CD4-positive, alpha-beta memory T cell (primary cell): ENCODE measurements around the gene NOL4L. TPM values are rescaled to one million over a fixed set of nuclear protein-coding genes. Genes with fewer than 3 reads are reported as not detected.
A peak's percentile ranks its signal among the peaks of the same experiment; 100 is the strongest.

ENCODE experiments used
- CTCF ChIA-PET: fragments of 350-600 bp; sonication (Branson Sonifier 250); formaldehyde crosslinking; loops from one replicate; lab custom pipeline; 2021; ENCODE audit warnings: inconsistent platforms; ENCODE audit not compliant: partially characterized antibody; lab: Charles Lee
- POLR2A ChIA-PET: fragments of 350-600 bp; sonication (Branson Sonifier 250); formaldehyde crosslinking; loops from one replicate; lab custom pipeline; 2021; ENCODE audit not compliant: partially characterized antibody; lab: Charles Lee
- DNase-seq, 5 donors: peaks; one replicate each; pipeline versions ENCODE4 v3.0.0 to v3.0.0-alpha.2; 2020 to 2022; ENCODE audit warnings: mixed read lengths in 1 of 5
- H3K27ac ChIP-seq: one replicate; pipeline ENCODE4 v1.7.0; 2013; ENCODE audit warnings: low read depth, low read length
- H3K27me3 ChIP-seq: 2 replicates; pipeline ENCODE4 v1.7.0; 2013; ENCODE audit warnings: mild to moderate bottlenecking, low read length, moderate library complexity; ENCODE audit not compliant: insufficient read depth
- H3K36me3 ChIP-seq: 2 replicates; pipeline ENCODE4 v1.7.0; 2013; ENCODE audit warnings: mild to moderate bottlenecking, low read length, moderate library complexity; ENCODE audit not compliant: insufficient read depth
- H3K4me1 ChIP-seq: 2 replicates; pipeline ENCODE4 v1.7.0; 2013; ENCODE audit warnings: mild to moderate bottlenecking, low read length, moderate library complexity; ENCODE audit not compliant: insufficient read depth
- H3K4me3 ChIP-seq, 2 donors: one replicate each; pipeline ENCODE4 v1.7.0; 2013; ENCODE audit warnings: low read length in 2 of 2, mild to moderate bottlenecking in 1 of 2
- H3K9me3 ChIP-seq, 2 donors: one replicate each; pipeline ENCODE4 v1.7.0; 2013; ENCODE audit warnings: low read length in 2 of 2, control low read depth in 1 of 2; ENCODE audit not compliant: control insufficient read depth in 1 of 2
- H3K27ac Mint-ChIP-seq, 7 donors: one replicate each; pipeline ENCODE4 v1.8.0; 2020 to 2021; ENCODE audit warnings: mixed read lengths in 7 of 7, mild to moderate bottlenecking in 6 of 7, inconsistent platforms in 3 of 7, moderate library complexity in 3 of 7
- H3K27me3 Mint-ChIP-seq, 2 donors: one replicate each; pipeline ENCODE4 v1.8.0; 2020 to 2021; ENCODE audit warnings: mixed read lengths in 2 of 2
- H3K36me3 Mint-ChIP-seq, 2 donors: one replicate each; pipeline ENCODE4 v1.8.0; 2020 to 2021; ENCODE audit warnings: mixed read lengths in 2 of 2, inconsistent platforms in 1 of 2, mild to moderate bottlenecking in 1 of 2
- H3K4me1 Mint-ChIP-seq, 4 donors: one replicate each; pipeline ENCODE4 v1.8.0; 2020 to 2021; ENCODE audit warnings: mixed read lengths in 4 of 4, mild to moderate bottlenecking in 1 of 4
- H3K4me3 Mint-ChIP-seq, 8 donors: one replicate each; pipeline ENCODE4 v1.8.0; 2020 to 2021; ENCODE audit warnings: mixed read lengths in 8 of 8, mild to moderate bottlenecking in 7 of 8, moderate library complexity in 6 of 8, inconsistent platforms in 3 of 8
- H3K9me3 Mint-ChIP-seq, 8 donors: one replicate each; pipeline ENCODE4 v1.8.0; 2020 to 2021; ENCODE audit warnings: mixed read lengths in 8 of 8, mild to moderate bottlenecking in 5 of 8, inconsistent platforms in 3 of 8, moderate library complexity in 1 of 8
- intact Hi-C: fragments of 100-400 bp; cut with micrococcal nuclease; formaldehyde crosslinking; loops from one replicate; pipeline ENCODE4 v1.15.1; 2023
- polyA plus RNA-seq, 2 donors: library from polyadenylated mRNA; unstranded; fragments of 300-500 nt; fragmentation: Illumina TruSeq; gene quantifications; one replicate each; pipeline ENCODE4 v1.2.3, GENCODE V29; 2021
- total RNA-seq, 2 experiments: library from RNA; stranded (reverse); gene quantifications; one replicate each; pipeline ENCODE4 v1.2.3, GENCODE V29; 2021

Gene NOL4L
- total and polyA plus RNA-seq, 4 experiments from 2014 or later: 7.0 to 74.2 (median 47.5) TPM

DNA sequence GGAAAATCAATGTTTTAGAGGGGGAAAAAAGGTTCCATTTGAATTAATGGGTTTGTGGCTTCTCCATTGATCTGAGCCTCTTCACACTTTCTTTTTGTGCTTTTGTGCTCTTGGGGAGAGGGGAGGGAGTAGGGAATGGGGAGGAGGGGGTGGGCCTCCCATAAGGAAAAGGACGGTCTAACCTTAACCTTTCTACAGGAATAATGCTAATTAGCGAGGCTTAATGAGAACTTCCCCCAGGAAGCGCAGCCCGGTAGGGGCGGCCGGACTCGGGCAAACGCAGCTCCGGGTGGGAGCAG is 103.0 kb downstream of the NOL4L start:
- peak overlapping the region; percentile 55 to 81 (median 74) for H3K4me3 Mint-ChIP-seq
- H3K27me3 ChIP-seq: no peaks in the 10 kb centered on the region
- H3K27me3 Mint-ChIP-seq: peaks cover 0 to 1% of the 10 kb centered on the region in 2 donors
- H3K9me3 ChIP-seq: no peaks in the 10 kb centered on the region
- no peaks in the 10 kb centered on the region for H3K36me3 ChIP-seq
- peak overlapping the region; percentile 13 to 92 (median 64) for H3K27ac Mint-ChIP-seq
- H3K36me3 Mint-ChIP-seq: peaks cover 6 to 11% of the 10 kb centered on the region in 2 donors
- peak overlapping the region; percentile 9 for H3K27ac ChIP-seq
- POLR2A ChIA-PET: interaction anchor here (1.1 kb wide), 1 partner anchor 123 kb away, joined by 5 read pairs; no protein-coding TSS in a partner anchor
- H3K4me3 ChIP-seq: peak overlapping the region in 1 of 2 donors; percentile 27
- CTCF ChIA-PET: no interaction called here
- intact Hi-C loops: no loop called here
- H3K4me1 Mint-ChIP-seq: peaks cover 28 to 64% (median 52%) of the 10 kb centered on the region in 4 donors
- DNase-seq: no peak
- H3K4me1 ChIP-seq: peaks cover 68% of the 10 kb centered on the region
- H3K9me3 Mint-ChIP-seq: no peaks in the 10 kb centered on the region

DNA sequence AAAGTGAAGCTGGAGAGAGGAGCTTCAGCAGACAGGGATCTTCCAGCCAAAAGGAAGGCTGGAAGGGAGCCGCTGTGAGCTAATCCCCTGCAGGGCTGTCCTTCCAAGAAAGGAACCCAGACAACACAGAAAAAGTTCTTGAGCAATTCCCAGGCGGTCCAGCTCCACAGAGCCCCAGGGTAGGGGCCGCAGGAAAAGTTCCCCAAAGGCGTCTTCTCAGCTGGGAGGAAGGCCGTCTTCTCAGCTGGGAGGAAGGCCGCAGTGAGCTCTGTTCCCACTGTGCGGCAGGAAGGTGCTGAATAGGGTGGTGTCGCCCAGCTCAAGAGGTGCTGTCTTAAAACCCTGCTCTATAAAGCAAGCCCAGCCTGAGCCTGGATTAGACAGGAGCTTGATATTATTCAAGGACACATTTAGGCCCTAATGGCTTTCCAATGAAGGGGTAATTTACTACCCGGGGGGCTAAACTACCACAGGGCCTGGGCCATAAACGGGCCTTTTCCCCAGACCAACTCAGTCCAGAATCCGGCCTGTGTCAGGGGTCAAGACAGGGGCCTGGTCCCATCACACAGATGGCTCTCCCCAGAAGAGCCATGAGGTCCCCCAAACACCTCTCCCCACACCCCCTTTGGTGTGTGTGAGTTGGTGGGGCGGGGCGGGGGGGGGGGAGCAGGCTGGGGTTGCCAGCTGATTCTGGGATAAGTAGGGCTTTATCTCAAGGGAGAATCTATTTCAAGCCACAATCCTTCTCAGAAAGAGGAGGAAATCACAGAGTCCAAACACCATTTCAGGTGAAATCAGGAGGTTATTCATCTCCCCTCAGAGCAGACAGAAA is 103.6 kb downstream of the NOL4L start:
- Histone ChIP-seq H3K4me1 (peaks cover 72% of the 10 kb centered on the region), H3K27ac (peak overlapping the region; percentile 9), H3K9me3 (no peaks in the 10 kb centered on the region), H3K4me3 (no peak overlapping the region), H3K27me3 (no peaks in the 10 kb centered on the region), H3K36me3 (no peaks in the 10 kb centered on the region)
- Mint-ChIP-seq H3K27me3 (peaks cover 0 to 1% of the 10 kb centered on the region in 2 donors), H3K36me3 (peaks cover 3 to 8% of the 10 kb centered on the region in 2 donors), H3K9me3 (no peaks in the 10 kb centered on the region), H3K4me3 (peak overlapping the region; percentile 55 to 81 (median 74)), H3K27ac (peak overlapping the region; percentile 30 to 92 (median 65)), H3K4me1 (peaks cover 28 to 65% (median 54%) of the 10 kb centered on the region in 4 donors)
- no peak for DNase-seq
- POLR2A ChIA-PET: interaction anchor here (0.5 to 1.1 kb wide), 3 partner anchors 21 to 122 kb away, joined by 3 to 5 read pairs (median 3); no protein-coding TSS in a partner anchor
- intact Hi-C loops: no loop called here
- CTCF ChIA-PET: no interaction called here

DNA sequence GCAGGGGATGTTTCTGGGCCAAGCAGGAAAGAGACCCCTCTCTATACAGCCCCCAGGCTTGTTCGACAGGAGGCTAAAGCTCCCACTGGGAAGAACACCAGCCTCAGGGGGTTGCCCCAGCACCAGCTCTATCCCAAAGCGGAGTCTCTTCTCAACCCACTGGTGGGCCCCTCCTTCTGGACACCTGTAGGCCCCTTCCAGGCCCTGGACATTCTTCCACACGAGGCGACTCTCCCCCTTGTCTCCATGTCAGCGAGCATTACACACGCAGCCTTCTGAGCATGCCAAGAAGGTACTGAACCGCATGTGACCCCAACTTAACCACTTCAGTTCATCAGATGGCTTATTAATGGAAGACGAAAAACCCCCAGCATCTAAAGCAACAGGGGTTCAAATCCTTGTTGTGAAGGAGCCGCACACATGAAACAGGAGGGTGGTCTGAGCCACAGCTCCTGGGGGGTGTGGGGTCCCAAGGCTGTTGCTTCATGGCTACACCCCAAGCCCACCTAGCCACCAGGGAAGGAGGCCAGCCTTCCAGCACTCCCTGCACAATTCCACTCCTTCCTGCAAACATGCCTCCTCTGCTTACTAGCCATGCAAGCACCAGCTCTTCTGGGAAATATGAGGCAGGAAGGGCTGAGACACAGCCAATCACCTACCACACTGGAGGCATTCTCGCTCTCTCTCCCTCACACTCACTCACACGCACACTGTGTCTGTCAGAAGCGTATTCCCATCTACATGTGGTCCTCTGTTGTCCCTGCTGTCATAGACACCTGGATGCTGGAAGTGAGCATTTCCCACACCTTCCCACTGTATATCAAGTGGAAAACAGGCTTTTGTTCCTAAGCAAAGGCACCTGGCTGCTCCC is 104.5 kb downstream of the NOL4L start:
- Histone ChIP-seq H3K27me3 (no peaks in the 10 kb centered on the region), H3K27ac (no peak overlapping the region), H3K36me3 (no peaks in the 10 kb centered on the region), H3K4me3 (no peak overlapping the region), H3K4me1 (peaks cover 68% of the 10 kb centered on the region), H3K9me3 (no peaks in the 10 kb centered on the region)
- Mint-ChIP-seq H3K9me3 (no peaks in the 10 kb centered on the region), H3K4me3 (peak overlapping the region in 4 of 8 donors; percentile 40 to 60 (median 52)), H3K4me1 (peaks cover 28 to 65% (median 53%) of the 10 kb centered on the region in 4 donors), H3K27me3 (peaks cover 0 to 1% of the 10 kb centered on the region in 2 donors), H3K36me3 (peaks cover 0 to 5% of the 10 kb centered on the region in 2 donors), H3K27ac (peak overlapping the region; percentile 48 to 86 (median 79))
- POLR2A ChIA-PET: interaction anchor here (0.5 to 1.2 kb wide), 4 partner anchors 20 to 121 kb away, joined by 3 to 5 read pairs (median 3); no protein-coding TSS in a partner anchor
- no peak for DNase-seq
- intact Hi-C loops: no loop called here
- CTCF ChIA-PET: no interaction called here

DNA sequence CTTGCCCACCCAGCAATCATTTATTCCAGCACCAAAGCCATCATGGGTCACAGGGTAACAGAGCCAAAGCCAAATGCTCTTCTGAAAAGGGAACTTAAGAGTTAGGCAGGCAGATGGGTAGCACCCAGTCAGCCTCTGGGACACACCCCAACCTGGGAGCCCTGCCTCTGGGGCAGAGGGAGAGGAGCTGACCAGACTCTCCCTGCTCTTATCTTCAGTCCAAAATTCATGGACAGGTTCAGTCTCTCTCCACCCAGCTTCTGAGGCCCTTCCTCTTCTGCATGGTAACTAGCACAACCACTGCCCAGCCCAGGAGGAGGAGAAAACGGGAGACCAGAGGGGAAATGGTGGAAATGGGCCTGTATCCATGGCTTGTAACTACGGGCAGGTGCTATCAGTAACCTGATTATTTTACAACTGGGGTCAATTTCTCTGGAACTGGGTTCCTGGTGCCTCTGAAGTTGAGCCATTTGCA is 105.4 kb downstream of the NOL4L start:
- no peaks in the 10 kb centered on the region for H3K36me3 Mint-ChIP-seq
- intact Hi-C loops: no loop called here
- H3K27ac Mint-ChIP-seq: peak overlapping the region; percentile 58 to 86 (median 80)
- H3K27me3 Mint-ChIP-seq: no peaks in the 10 kb centered on the region
- DNase-seq: no peak
- H3K4me1 Mint-ChIP-seq: peaks cover 23 to 56% (median 45%) of the 10 kb centered on the region in 4 donors
- Histone ChIP-seq H3K27ac (no peak overlapping the region), H3K4me3 (no peak overlapping the region), H3K36me3 (no peaks in the 10 kb centered on the region), H3K27me3 (no peaks in the 10 kb centered on the region), H3K9me3 (no peaks in the 10 kb centered on the region), H3K4me1 (peaks cover 64% of the 10 kb centered on the region)
- POLR2A ChIA-PET: interaction anchor here (1.2 kb wide), 1 partner anchor 30 kb away, joined by 3 read pairs; no protein-coding TSS in a partner anchor
- peak overlapping the region in 2 of 8 donors; percentile 2 to 39 for H3K4me3 Mint-ChIP-seq
- CTCF ChIA-PET: no interaction called here
- no peaks in the 10 kb centered on the region for H3K9me3 Mint-ChIP-seq

DNA sequence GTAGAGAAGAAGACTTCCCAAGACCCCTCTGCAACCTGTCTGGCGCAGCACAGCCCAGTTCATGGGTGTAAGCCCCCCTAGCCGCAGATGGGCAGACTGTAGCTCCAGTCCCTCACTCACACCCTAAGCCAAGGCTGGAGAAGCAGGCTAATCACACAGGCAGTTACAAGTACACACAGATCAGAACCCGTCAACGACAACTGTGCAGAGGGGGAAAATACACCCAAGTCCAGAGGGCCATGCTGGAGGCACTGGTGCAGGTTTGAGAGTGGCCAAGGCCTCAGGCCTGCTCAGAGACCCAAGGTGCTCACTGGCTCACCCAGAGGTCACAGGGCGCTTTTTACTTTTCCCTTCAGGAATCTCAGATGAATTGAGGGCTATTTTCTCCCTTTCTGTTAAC is 106.1 kb downstream of the NOL4L start:
- Mint-ChIP-seq H3K4me1 (peaks cover 23 to 56% (median 45%) of the 10 kb centered on the region in 4 donors), H3K27me3 (no peaks in the 10 kb centered on the region), H3K36me3 (no peaks in the 10 kb centered on the region), H3K9me3 (no peaks in the 10 kb centered on the region), H3K27ac (peak overlapping the region; percentile 47 to 85 (median 79)), H3K4me3 (peak overlapping the region in 1 of 8 donors; percentile 17)
- no peak overlapping the region for H3K27ac ChIP-seq
- DNase-seq: no peak
- POLR2A ChIA-PET: interaction anchor here (0.9 kb wide), 1 partner anchor 17 kb away, joined by 3 read pairs; no protein-coding TSS in a partner anchor
- peaks cover 64% of the 10 kb centered on the region for H3K4me1 ChIP-seq
- no peaks in the 10 kb centered on the region for H3K9me3 ChIP-seq
- CTCF ChIA-PET: interaction anchor here (0.8 kb wide), 1 partner anchor 30 kb away, joined by 3 read pairs; no protein-coding TSS in a partner anchor
- no peaks in the 10 kb centered on the region for H3K27me3 ChIP-seq
- intact Hi-C loops: no loop called here
- no peak overlapping the region for H3K4me3 ChIP-seq
- H3K36me3 ChIP-seq: peaks cover 5% of the 10 kb centered on the region

DNA sequence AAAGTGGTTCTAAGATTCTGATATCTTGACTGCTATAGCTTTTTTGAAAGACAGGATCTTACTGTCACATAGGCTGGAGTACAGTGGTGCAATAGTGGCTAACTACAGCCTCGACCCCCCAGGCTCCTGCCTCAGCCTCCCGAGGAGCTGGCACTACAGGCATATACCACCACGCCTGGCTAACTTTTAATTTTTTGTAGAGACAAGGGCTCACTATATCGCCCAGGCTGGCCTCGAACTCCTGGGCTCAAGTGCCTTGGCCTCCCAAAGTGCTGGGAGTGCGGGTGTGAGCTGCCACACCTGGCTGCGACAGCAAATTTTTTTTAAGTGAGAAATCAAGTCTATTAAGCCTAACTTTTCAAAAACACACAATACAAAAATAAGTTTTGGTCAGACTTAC is 106.6 kb downstream of the NOL4L start:
- Mint-ChIP-seq H3K36me3 (peaks cover 0 to 2% of the 10 kb centered on the region in 2 donors), H3K27ac (peak overlapping the region in 6 of 7 donors; percentile 9 to 84 (median 44)), H3K4me3 (peak overlapping the region in 1 of 8 donors; percentile 45), H3K4me1 (peaks cover 23 to 56% (median 45%) of the 10 kb centered on the region in 4 donors), H3K9me3 (no peaks in the 10 kb centered on the region), H3K27me3 (no peaks in the 10 kb centered on the region)
- intact Hi-C loops: no loop called here
- no peak for DNase-seq
- Histone ChIP-seq H3K4me3 (no peak overlapping the region), H3K27ac (no peak overlapping the region), H3K27me3 (no peaks in the 10 kb centered on the region), H3K9me3 (no peaks in the 10 kb centered on the region), H3K4me1 (peaks cover 64% of the 10 kb centered on the region), H3K36me3 (peaks cover 9% of the 10 kb centered on the region)
- POLR2A ChIA-PET: interaction anchor here (0.9 kb wide), 1 partner anchor 17 kb away, joined by 3 read pairs; no protein-coding TSS in a partner anchor
- CTCF ChIA-PET: interaction anchor here (0.8 kb wide), 1 partner anchor 30 kb away, joined by 3 read pairs; no protein-coding TSS in a partner anchor
